A549 (cell line): ENCODE results near the gene SLC35D3.

Experiments used
- CHD4 ChIP-seq: fragments of 200-600 bp; sonication (generic); IDR thresholded peaks from 2 replicates; pipeline ENCODE4 v1.6.1; 2016; ENCODE audit warnings: antibody characterized with exemption, mild to moderate bottlenecking, borderline replicate concordance
- POLR2A ChIP-seq: IDR thresholded peaks from 2 replicates; pipeline ENCODE4 v1.6.1; 2012; ENCODE audit warnings: mild to moderate bottlenecking, low read length

GRCh38 chr6:136969433-136969832 lies 47.3 kb downstream of the SLC35D3 start:
- TF ChIP-seq POLR2A (no peak), CHD4 (no peak)
